Measurements from ENCODE around the gene CD99L2.
"Not testable (repeated sequence)": the region's sequence is repeated elsewhere in the genome, so short reads cannot be mapped to it uniquely, and the experiment has no call there.

CD99L2 gene

GRCh38 chrX:150849996-150850720 lies 48.3 kb downstream of the CD99L2 start:
- DNase-seq = no peak

DNA sequence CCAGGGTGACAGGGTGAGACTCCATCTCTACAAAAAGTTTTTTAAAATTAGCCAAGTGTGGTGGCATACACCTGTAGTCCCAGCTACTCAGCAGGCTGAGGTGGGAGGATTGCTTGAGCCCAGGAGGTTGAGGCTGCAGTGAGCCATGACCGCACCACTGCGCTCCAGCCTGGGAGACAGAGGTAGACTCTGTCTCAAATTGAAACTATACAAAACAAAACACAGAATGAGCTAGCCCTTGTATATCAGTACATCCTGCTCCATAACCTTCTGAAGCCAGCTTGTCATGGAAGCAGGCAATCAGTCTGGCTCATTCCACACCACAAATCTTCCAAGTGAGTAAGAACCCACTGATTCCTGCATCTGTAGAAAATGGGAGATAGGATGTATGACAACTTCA lies 49.0 kb downstream of the CD99L2 start:
- no peak for DNase-seq

GRCh38 chrX:150848914-150849365 lies 49.5 kb downstream of the CD99L2 start:
- DNase-seq = no peak

- no peak for DNase-seq
These were observed 51.4 kb downstream of the CD99L2 start for GRCh38 chrX:150847088-150847487.

DNA sequence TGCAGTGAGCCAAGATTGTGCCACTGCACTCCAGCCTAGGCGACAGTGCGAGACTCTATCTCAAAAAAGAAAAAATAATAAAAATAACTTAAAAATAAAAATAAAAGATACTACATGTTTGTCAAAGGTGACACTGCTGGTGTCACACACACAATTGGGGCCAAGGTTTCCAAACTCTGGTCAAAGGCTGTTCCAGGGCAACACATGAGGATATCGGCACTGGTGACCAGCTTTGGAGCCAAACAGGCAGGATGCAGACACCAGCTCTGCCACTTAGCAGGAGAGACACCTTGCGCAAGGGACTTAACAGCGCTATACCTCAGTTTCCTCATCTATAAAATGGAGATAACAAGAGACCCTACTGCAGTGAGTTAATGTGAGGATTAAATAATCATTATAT lies 52.3 kb downstream of the CD99L2 start:
- DNase-seq = no peak

- no peak for DNase-seq
These were observed 53.4 kb downstream of the CD99L2 start for GRCh38 chrX:150845091-150845490.

- no peak for DNase-seq
These were observed 54.5 kb downstream of the CD99L2 start for GRCh38 chrX:150844016-150844415.

DNA sequence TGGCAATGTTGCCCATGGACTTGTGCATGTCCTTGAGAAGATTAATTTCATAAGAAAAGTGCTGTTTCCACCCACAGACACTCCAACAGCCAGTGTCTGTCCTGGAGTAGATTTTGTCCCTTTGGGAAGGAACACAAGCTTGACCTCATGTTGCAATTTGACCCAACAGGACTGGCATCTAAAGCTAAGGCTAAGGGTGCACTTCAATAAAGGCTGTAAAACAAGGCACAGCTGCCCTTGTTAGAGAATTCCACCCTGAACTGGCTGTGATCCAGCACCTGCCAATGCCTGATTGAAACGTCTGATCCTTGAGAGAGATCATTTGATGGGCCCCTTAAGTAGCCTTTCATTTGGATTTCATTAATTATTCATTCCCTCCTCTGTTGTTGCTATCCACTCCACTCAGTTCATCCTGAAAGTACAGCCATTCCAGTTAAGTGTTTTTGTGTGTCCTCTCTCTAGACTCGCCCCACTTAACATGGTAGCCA lies 56.2 kb downstream of the CD99L2 start:
- DNase-seq = no peak

DNA sequence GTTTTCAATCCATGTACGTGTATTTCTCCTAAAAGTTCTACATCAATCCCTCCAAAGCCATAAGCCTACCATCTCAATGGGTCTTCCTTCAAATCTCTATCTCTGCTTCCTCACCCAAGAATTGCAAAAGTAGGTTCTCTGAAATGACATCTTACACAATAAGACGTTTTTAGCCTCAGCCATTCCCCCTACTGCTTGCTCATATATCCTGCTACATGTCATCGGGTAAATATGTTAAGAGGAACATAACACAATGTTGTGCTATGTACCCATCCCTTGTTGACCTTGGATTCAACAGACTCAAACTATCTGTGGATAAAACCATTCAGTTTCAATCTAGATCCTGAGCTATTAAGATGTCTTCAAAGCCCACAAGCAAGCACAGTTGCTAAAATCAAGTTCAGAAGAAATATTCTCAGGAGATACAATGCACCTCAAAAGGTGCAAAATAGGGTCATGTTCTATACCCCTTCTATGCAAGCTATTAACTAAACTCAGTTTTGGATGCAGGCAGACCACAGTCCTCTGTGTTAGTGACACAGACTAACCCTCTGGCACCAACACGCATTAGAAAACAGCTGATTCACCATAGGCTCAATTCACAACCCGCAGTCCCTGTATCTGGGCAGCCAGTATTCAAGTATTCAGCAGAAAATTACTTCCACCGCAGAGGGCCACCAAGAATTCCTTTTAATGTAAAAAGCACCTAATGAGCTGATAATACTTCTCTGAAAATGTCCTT lies 56.8 kb downstream of the CD99L2 start:
- DNase-seq = no peak

DNA sequence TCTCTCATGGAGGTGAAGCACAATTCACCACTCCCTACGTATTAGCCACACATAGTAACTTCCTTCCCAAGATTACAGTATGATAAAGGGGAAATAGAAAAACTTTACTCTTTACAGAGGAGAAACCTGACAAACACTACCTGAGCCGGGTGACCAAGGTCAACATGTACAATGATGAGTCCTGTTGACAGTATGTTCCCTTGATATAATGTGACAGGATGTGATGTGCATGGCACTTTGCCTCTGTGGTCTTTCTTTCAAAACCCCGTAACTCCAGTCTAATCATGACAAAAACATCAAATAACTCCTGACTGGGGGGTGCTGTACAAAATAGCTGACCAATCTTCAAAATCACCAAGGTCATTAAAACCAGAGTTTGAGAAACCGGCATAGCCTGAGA lies 60.6 kb downstream of the CD99L2 start:
- no peak for DNase-seq

DNA sequence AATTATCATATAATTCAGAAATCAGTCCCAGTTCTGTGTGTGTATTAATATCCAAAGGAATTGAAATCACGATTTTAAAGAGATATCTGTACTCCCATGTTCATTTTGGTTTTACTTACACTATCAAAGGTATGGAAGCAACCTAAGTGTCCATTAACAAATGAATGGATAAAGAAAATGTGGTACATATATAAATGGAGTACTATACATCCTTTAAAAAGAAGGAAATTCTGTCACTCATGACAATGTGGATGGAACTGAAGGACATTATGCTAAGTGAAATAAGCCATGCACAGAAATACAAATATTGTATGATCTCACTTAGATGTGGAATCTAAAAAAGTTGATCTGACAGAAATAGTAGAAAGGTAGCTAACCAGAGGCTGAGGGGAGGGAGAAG lies 63.8 kb downstream of the CD99L2 start:
- DNase-seq = no peak

DNA sequence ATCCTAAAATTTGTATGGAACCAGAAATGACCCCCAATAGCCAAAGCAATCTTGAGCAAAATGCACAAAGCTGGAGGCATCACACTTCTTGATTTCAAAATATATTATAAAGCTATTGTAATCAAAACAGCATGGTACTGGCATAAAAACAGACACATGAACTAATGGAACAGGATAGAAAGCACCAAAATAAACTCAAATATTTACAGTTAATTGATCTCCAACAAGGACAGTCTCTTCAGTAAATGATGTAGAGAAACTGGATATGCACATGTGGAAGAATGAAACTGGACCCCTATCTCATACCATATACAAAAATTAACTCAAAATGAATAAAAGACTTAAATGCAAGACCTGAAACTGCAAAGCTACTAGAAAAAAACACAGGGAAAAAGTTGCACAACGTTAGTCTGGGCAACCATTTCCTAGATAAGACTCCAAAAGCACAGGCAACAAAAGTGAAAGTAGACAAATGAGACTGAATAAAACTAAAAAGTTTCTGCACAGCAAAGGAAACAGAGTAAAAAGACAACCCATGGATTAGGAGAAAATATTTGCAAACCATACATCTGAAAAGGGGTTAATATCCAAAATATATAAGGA lies 64.9 kb downstream of the CD99L2 start:
- DNase-seq = no peak

GRCh38 chrX:150831863-150832262 lies 66.6 kb downstream of the CD99L2 start:
- no peak for DNase-seq

GRCh38 chrX:150828785-150829184 lies 69.7 kb downstream of the CD99L2 start:
- no peak for DNase-seq

DNA sequence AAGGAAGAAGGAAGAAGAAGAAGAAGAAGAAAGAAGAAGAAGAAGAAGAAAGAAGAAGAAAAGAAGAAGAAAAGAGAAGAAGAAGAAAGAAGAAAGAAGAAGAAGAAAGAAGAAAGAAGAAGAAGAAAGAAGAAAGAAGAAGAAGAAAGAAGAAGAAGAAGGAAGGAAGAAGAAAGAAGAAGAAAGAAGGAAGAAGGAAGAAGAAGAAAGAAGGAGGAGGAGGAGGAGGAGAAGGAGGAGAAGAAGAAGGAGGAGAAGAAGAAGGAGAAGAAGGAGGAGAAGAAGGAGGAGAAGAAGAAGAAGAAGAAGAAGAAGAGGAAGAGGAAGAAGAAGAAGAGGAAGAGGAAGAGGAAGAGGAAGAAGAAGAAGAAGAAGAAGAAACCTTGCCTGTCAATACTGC lies 74.1 kb downstream of the CD99L2 start:
- DNase-seq = not testable (repeated sequence)

- DNase-seq = not testable (repeated sequence)
These were observed 74.6 kb downstream of the CD99L2 start for GRCh38 chrX:150823826-150824225.

DNA sequence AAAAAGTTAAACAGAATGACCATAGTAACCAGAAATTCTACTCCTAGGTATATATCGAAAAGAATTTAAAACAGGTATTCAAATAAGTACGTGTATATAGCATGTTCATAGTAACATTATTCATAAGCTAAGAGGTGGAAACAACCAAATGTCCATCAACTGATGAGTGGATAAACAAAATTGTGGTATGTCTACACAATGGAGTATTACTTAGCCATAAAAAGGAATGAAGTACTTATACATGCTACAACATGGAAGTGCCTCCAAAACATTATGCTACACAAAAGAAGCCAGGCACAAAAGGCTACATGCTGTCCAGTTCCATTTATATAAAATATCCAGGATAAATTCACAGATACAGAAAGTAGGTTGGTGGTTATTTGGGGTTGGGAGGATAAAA lies 76.5 kb downstream of the CD99L2 start:
- DNase-seq = no peak

DNA sequence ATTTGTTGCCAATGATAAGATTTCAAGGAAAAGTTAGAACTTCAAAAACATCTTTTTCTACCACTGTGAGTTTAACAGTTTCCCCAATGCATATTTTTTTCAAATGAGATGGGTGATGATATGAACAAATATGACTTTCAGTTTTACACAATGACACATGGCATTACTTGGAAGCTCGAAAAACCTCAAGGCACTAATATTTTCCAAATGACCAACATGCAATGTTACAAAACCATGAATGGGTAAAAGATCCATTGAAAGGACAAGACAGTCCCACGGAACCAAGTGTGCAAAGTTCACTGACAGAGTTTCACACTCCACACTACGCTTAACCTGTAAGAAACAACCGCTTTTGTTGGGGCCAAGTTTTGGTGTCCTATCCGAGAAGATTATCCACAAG lies 84.5 kb downstream of the CD99L2 start:
- no peak for DNase-seq

DNA sequence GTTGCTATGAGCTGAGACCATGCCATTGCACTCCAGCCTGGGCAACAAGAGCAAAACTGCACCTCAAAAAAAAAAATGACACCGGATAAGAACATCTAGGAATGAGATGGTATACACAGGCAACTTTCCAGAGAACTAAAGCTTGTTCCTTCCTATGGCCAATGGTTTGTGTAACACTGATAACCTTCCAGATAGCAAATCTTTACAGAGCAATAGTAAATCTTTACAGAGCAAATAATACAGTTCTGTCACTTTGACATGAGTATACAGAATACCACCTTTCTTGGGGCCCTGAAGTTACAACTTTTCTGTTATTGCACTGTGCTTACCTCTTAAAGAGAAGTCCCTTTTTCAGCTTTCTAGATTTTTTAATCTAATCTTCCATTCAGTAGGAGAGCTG lies 91.6 kb downstream of the CD99L2 start:
- no peak for DNase-seq

GRCh38 chrX:150805736-150806135 lies 92.7 kb downstream of the CD99L2 start:
- no peak for DNase-seq

DNA sequence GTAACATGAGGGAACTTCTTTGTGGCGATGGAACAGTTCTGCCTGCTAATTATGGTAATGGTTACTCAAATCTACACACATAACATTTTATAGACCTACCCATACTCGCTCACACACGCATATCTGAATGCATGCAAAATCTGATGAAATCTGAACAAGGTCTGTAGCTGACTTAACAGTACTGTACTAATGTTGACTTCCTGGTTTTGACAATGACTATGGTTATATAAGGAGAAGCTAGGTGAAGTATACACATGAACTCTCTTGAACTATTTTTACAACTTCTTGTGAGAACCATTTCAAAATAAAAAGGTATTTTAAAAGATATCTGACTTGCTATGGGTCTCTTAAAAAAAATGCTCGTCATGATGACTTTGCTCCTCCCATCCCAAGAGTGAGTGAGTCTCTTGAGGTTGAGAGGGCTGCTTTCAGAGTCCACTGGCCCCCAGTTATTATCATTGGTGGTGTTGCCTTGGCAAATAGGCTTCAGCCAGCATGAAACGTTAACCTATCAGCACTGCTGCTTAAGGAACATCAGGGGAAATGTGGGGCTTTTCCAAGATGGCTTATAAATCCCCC lies 105.4 kb downstream of the CD99L2 start:
- no peak for DNase-seq

DNA sequence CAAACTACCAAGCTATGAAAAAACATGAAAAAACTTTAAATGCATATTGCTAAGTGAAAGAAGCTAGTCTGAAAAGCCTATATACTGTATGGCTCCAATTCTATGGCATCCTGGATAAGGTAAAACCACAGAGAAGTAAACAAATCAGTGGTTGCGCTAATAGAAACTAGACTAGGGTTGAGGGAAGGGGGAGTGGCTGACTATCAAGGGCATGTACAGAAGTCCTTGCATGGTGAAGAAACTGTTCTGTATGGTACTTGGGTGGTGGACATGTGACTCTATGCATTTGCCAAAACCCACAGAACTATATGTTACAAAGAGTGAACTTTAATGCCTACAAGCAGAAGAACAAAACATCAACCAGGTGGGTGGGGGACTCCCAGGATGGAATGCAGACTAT lies 108.4 kb downstream of the CD99L2 start:
- DNase-seq = no peak

DNA sequence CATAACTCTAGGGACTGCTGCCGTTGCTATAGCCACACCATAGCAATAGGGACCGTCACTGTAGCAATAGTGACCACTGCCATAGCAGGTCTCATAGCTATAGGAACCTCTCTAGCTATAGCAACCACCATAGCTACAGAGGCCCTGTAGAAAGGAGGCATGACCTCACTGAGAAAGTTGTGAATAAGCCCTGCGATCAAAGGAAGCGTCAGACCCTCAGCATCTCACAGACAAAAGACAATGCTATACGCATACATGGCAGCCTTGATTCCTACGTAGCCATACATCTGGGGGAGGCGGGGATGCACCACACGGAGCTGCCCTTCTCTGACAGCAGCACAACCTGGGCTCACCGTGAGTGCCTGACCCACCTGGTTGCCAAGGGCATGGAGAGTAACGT lies 116.8 kb downstream of the CD99L2 start:
- no peak for DNase-seq

DNA sequence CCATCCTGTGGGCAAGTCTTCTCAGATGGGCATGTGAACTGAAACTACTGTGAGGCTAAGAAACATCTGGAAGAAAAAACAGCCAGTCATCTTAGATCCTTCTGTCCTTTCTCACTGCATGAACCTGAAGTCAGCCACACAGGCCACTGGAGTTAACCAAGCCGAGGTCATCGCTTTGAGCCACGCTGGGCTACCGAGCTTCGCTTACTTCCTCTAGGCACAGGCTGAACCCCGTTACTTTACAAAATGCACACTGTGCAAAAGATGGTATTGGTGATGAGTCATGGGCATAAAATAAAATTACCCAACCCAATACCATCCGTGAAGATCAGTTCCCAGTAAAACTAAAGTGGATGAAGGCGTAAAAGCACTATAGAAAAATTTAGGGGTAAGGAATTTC lies 119.1 kb downstream of the CD99L2 start:
- no peak for DNase-seq
